Stomach (tissue), 9 donors: ENCODE results near the gene AKAP17A. TPM values are rescaled to one million over a fixed set of nuclear protein-coding genes. Genes with fewer than 3 reads are reported as not detected.
A peak's percentile ranks its signal among the peaks of the same experiment; 100 is the strongest.

ENCODE experiments used
- DNase-seq, 2 donors: peaks; one replicate each; pipeline versions ENCODE4 v3.0.0 to v3.0.0-alpha.2; 2013 to 2019
- H3K27ac ChIP-seq, 5 donors: fragments of 200-600 bp in 4 of 5; sonication (generic) in 4 of 5; one replicate each; pipeline ENCODE4 v1.5.1; 2013 to 2019; ENCODE audit warnings: mild to moderate bottlenecking in 1 of 5, moderate library complexity in 1 of 5
- H3K27me3 ChIP-seq, 3 donors: fragments of 200-600 bp; sonication (generic); one replicate each; pipeline ENCODE4 v1.5.1; 2017 to 2019; ENCODE audit warnings: mixed run types in 1 of 3
- H3K36me3 ChIP-seq, 4 donors: fragments of 200-600 bp; sonication (generic); 1 replicate in 3 of 4; 2 replicates in 1 of 4; pipeline ENCODE4 v1.5.1; 2016 to 2019
- H3K4me1 ChIP-seq, 4 donors: fragments of 200-600 bp; sonication (generic); one replicate each; pipeline ENCODE4 v1.5.1; 2016 to 2019
- H3K4me3 ChIP-seq, 4 donors: fragments of 200-600 bp; sonication (generic) in 3 of 4; one replicate each; pipeline ENCODE4 v1.5.1; 2016 to 2019; ENCODE audit warnings: mild to moderate bottlenecking in 1 of 4
- H3K9me3 ChIP-seq, 4 donors: fragments of 200-600 bp; sonication (generic); one replicate each; pipeline ENCODE4 v1.5.1; 2016 to 2019
- CTCF ChIP-seq, 7 experiments: fragments of 450-650 bp in 4 of 7; fragments of 200-600 bp in 3 of 7; sonication (generic) in 3 of 7; IDR thresholded peaks; one replicate each; pipeline ENCODE4 v1.5.1; 2016 to 2019; ENCODE audit warnings: antibody characterized with exemption in 7 of 7, control low read depth in 2 of 7, mild to moderate bottlenecking in 1 of 7
- EP300 ChIP-seq: sonication (generic); formaldehyde crosslinking; IDR thresholded peaks from one replicate; pipeline ENCODE4 v1.6.1; 2017; ENCODE audit warnings: antibody characterized with exemption
- POLR2A ChIP-seq, 4 donors: fragments of 450-650 bp; IDR thresholded peaks; one replicate each; pipeline ENCODE4 v1.6.1; 2016; ENCODE audit warnings: antibody characterized with exemption in 4 of 4, control low read depth in 2 of 4, mild to moderate bottlenecking in 1 of 4, moderate library complexity in 1 of 4
- POLR2AphosphoS5 ChIP-seq, 3 donors: sonication (generic); formaldehyde crosslinking; IDR thresholded peaks; one replicate each; pipeline ENCODE4 v1.6.1; 2016; ENCODE audit warnings: antibody characterized with exemption in 3 of 3
- WGBS, 5 donors: extraction: QIAGEN DNeasy Blood & Tissue Kit in 3 of 5; methylation state at CpG; one replicate each; pipeline versions ENCODE4 v1.1.5 to v1.1.7; 2013 to 2018; 5-methylcytosine and 5-hydroxymethylcytosine counted together
- intact Hi-C: fragments of 100-400 bp; cut with DNase I; formaldehyde crosslinking; loops from one replicate; pipeline ENCODE4 v1.15.1; 2023; ENCODE audit warnings: low total_unique reads
- polyA plus RNA-seq, 3 donors: library from polyadenylated mRNA; stranded (reverse); fragments of 200-250 nt; gene quantifications; one replicate each; pipeline ENCODE4 v1.2.3, GENCODE V29; 2013
- total RNA-seq, 5 donors: library from RNA; depleted of rRNA; stranded (reverse); fragments of >200 nt; gene quantifications; one replicate each; pipeline versions ENCODE4 v1.1.0 to v1.2.3, GENCODE V29; 2014 to 2016
- donor health status: healthy with polysubstance abuse.
- donor health status: Bipolar disorder and iron deficiency.
- donor health status: healthy.

AKAP17A gene
- total and polyA plus RNA-seq, 8 donors = 13.3 to 141 (median 41.8) TPM

GRCh38 chrX:1576201-1576992 is 15.0 kb upstream of the AKAP17A start:
- 55 to 66% (median 59%) methylated on average over 6 of the region's 6 CpGs for WGBS, 5 donors
- no peak for TF ChIP-seq POLR2A (IDR thresholded peaks at IDR 0.05)
- no peak for TF ChIP-seq EP300
- H3K4me3 ChIP-seq = no peak overlapping the region
- no peaks in the 10 kb centered on the region for H3K27me3 ChIP-seq
- no peaks in the 10 kb centered on the region for H3K36me3 ChIP-seq
- H3K27ac ChIP-seq = no peak overlapping the region
- intact Hi-C loops = loop anchor here (10.0 kb wide), 1 partner anchor 112 kb away; no protein-coding TSS in a partner anchor
- H3K9me3 ChIP-seq = no peaks in the 10 kb centered on the region
- DNase-seq = peak in 1 of 2 donors; percentile 5
- H3K4me1 ChIP-seq = no peaks in the 10 kb centered on the region

- no peaks in the 10 kb centered on the region for H3K36me3 ChIP-seq
- no peak for DNase-seq
- H3K9me3 ChIP-seq = no peaks in the 10 kb centered on the region
- WGBS, 5 donors = 47 to 65% (median 58%) methylated on average over 2 of the region's 2 CpGs
- TF ChIP-seq EP300 (no peak), POLR2A (IDR thresholded peaks at IDR 0.05) (no peak)
- no peaks in the 10 kb centered on the region for H3K4me1 ChIP-seq
- no peak overlapping the region for H3K27ac ChIP-seq
- intact Hi-C loops = loop anchor here (10.0 kb wide), 1 partner anchor 113 kb away; no protein-coding TSS in a partner anchor
- H3K27me3 ChIP-seq = no peaks in the 10 kb centered on the region
- no peak overlapping the region for H3K4me3 ChIP-seq
Measured at GRCh38 chrX:1577845-1578244, 13.6 kb upstream of the AKAP17A start.

GRCh38 chrX:1578511-1579173 is 12.8 kb upstream of the AKAP17A start:
- intact Hi-C loops = loop anchor here (10.0 kb wide), 1 partner anchor 114 kb away; no protein-coding TSS in a partner anchor

GRCh38 chrX:1581132-1581531 is 10.3 kb upstream of the AKAP17A start:
- H3K4me3 ChIP-seq = no peak overlapping the region
- peak; percentile 58 to 72 for DNase-seq
- intact Hi-C loops = no loop called here
- no peak overlapping the region for H3K27ac ChIP-seq
- no peaks in the 10 kb centered on the region for H3K27me3 ChIP-seq
- WGBS, 5 donors = 32 to 42% (median 35%) methylated on average over 4 of the region's 4 CpGs
- H3K36me3 ChIP-seq = no peaks in the 10 kb centered on the region
- TF ChIP-seq EP300 = no peak
- TF ChIP-seq POLR2AphosphoS5 (IDR thresholded peaks at IDR 0.05) = no peak
- peak in 5 of 7 experiments; percentile 35 to 77 (median 76) for TF ChIP-seq CTCF (IDR thresholded peaks at IDR 0.05)
- no peaks in the 10 kb centered on the region for H3K4me1 ChIP-seq
- no peaks in the 10 kb centered on the region for H3K9me3 ChIP-seq

More at GRCh38 chrX:1578511-1579173, 12.8 kb upstream of the AKAP17A start:
- no peak for DNase-seq
- Histone ChIP-seq H3K4me1 (no peaks in the 10 kb centered on the region), H3K9me3 (no peaks in the 10 kb centered on the region), H3K27me3 (no peaks in the 10 kb centered on the region), H3K27ac (no peak overlapping the region), H3K4me3 (no peak overlapping the region), H3K36me3 (no peaks in the 10 kb centered on the region)
- TF ChIP-seq EP300 (no peak), CTCF (IDR thresholded peaks at IDR 0.05) (no peak), POLR2A (IDR thresholded peaks at IDR 0.05) (no peak), POLR2AphosphoS5 (IDR thresholded peaks at IDR 0.05) (no peak)
- 62 to 67% (median 66%) methylated on average over 6 of the region's 6 CpGs for WGBS, 5 donors

GRCh38 chrX:1582686-1583437 is 8.5 kb upstream of the AKAP17A start:
- peak in 1 of 2 donors; percentile 25 for DNase-seq
- WGBS, 5 donors = 39 to 59% (median 49%) methylated on average over 26 to 27 of the region's 27 CpGs
- Histone ChIP-seq H3K27ac (no peak overlapping the region), H3K9me3 (no peaks in the 10 kb centered on the region), H3K4me1 (no peaks in the 10 kb centered on the region), H3K27me3 (no peaks in the 10 kb centered on the region), H3K4me3 (no peak overlapping the region), H3K36me3 (no peaks in the 10 kb centered on the region)
- intact Hi-C loops = no loop called here
- no peak for TF ChIP-seq POLR2A (IDR thresholded peaks at IDR 0.05)
- no peak for TF ChIP-seq CTCF (IDR thresholded peaks at IDR 0.05)
- TF ChIP-seq EP300 = no peak
- no peak for TF ChIP-seq POLR2AphosphoS5 (IDR thresholded peaks at IDR 0.05)
